Subcutaneous adipose tissue (tissue), 4 donors: ENCODE measurements around the gene SSBP3. TPM values are rescaled to one million over a fixed set of nuclear protein-coding genes. Genes with fewer than 3 reads are reported as not detected.

Experiments used
- CTCF ChIP-seq: fragments of 450-650 bp; IDR thresholded peaks from one replicate; pipeline ENCODE4 v1.5.1; 2016; ENCODE audit warnings: low read depth, mild to moderate bottlenecking, control low read depth, antibody characterized with exemption, moderate library complexity
- total RNA-seq, 4 donors: library from RNA; depleted of rRNA; stranded (reverse); fragments of >200 nt; gene quantifications; one replicate each; pipeline ENCODE4 v1.1.0, GENCODE V29; 2016

The SSBP3 gene
- total RNA-seq, 4 donors from 2014 or later, result 19.7 to 28.1 (median 25.1) TPM

DNA sequence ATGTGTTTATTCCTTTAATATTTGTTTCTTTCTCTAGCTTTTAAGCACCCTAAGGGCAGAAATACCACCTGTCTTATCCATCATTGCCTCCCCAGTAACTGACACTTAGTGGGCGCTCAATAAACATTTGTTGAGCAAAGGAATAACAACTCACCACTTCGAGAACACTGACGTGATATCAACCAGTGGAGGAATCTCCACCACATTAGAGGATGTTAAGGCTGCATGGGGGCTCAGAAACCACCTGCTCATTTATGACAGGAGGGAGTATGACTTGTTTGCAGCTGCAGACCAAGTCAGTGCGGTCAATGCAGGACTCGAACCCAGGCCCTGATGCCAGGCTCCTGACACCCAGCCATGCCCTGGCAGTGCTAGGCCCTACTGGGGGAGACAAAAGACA is 103.6 kb downstream of the SSBP3 start:
- TF ChIP-seq CTCF, result no peak

GRCh38 chr1:54301497-54301896 is 104.7 kb downstream of the SSBP3 start:
- TF ChIP-seq CTCF, result no peak

- TF ChIP-seq CTCF, result no peak
These were observed 105.8 kb downstream of the SSBP3 start for GRCh38 chr1:54300401-54300800.

DNA sequence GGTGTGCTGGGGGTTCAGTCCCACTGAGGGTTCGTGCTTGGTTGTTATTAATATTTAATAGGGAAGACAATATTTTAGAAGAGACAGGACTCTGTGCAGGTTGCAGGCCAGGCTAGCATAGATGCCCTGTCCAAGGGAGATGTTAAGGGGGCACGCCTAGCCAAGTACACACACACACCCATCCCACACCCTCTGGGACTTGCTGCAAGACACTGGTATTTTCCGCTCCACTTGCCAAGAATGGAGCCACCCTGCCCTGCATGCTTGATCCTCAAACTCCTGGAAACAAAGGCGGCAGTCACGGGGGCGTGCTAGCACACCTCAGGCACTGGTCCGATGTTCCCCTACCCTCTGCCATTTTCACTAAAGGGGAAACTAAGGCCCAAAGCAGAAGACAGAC is 107.2 kb downstream of the SSBP3 start:
- no peak for TF ChIP-seq CTCF

DNA sequence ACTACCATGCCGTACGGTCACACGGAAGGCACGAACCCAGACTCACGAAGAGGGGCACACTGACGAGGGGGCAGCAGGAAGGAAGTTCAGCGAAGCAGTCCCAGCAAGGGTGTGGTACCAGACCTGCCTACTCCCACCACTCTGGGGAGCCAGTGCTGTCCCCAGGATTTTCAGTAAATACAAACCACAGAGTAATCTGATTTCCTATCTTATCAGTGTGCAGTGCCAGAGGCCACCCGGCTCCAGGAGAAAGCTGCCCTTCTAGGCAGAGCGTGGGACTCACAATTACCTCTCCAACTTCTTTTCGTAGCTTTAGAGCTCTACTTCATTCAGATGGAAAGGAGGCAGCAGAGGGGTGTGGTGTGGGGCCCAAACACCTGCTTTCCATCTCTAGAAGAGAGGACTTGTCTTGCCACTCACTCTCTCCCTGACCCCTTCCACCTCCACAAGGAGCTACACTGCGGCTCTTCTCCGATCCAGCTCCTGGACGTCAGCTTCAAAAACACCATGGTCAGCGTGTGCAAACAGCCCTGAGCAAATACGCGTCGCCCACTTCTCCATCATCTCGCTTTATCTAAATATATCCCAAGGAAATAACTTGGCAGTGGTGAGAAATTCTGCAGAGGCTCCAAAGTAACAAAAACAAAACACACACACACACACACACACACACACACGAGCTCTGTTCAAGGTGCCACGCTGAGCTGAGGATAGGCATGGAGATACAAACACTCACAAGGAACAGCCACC is 107.7 kb downstream of the SSBP3 start:
- TF ChIP-seq CTCF, result no peak

- no peak for TF ChIP-seq CTCF
These were observed 108.5 kb downstream of the SSBP3 start for GRCh38 chr1:54297596-54298283.

GRCh38 chr1:54296666-54297065 is 109.5 kb downstream of the SSBP3 start:
- no peak for TF ChIP-seq CTCF
